GM18505 (cell line): Measurements from ENCODE around the gene MAP6.

Source experiments
- ATAC-seq: cut with Tn5 transposase; IDR thresholded peaks from one replicate; pipeline ENCODE4 v1.9.1; 2021; ENCODE audit not compliant: unreplicated experiment
- POLR2A ChIP-seq: IDR thresholded peaks from 4 replicates; pipeline ENCODE4 v1.6.1; 2011; ENCODE audit warnings: borderline replicate concordance; ENCODE audit not compliant: insufficient read depth, insufficient read length; ENCODE audit errors: extremely low read depth

The MAP6 gene

GRCh38 chr11:75654314-75654713 is 14.5 kb downstream of the MAP6 start:
- no peak for TF ChIP-seq POLR2A
- ATAC-seq: no peak

GRCh38 chr11:75653532-75653931 is 15.3 kb downstream of the MAP6 start:
- ATAC-seq: no peak
- no peak for TF ChIP-seq POLR2A

GRCh38 chr11:75652936-75653335 is 15.9 kb downstream of the MAP6 start:
- TF ChIP-seq POLR2A: no peak
- ATAC-seq: no peak

- no peak for TF ChIP-seq POLR2A
- ATAC-seq: no peak
Measured at GRCh38 chr11:75651218-75651617, 17.6 kb downstream of the MAP6 start.

- no peak for ATAC-seq
- TF ChIP-seq POLR2A: no peak
Measured at GRCh38 chr11:75650167-75650723, 18.6 kb downstream of the MAP6 start.

- ATAC-seq: no peak
- no peak for TF ChIP-seq POLR2A
Measured at GRCh38 chr11:75644946-75645345, 23.9 kb downstream of the MAP6 start.

GRCh38 chr11:75644370-75644769 is 24.5 kb downstream of the MAP6 start:
- TF ChIP-seq POLR2A: no peak
- ATAC-seq: no peak

- no peak for ATAC-seq
- no peak for TF ChIP-seq POLR2A
Measured at GRCh38 chr11:75642402-75643113, 26.3 kb downstream of the MAP6 start.

- peak; percentile 71 for ATAC-seq
- no peak for TF ChIP-seq POLR2A
Measured at GRCh38 chr11:75639762-75640181, 29.1 kb downstream of the MAP6 start.

GRCh38 chr11:75637998-75638397 is 30.8 kb downstream of the MAP6 start:
- no peak for TF ChIP-seq POLR2A
- ATAC-seq: no peak

GRCh38 chr11:75635066-75635862 is 33.6 kb downstream of the MAP6 start:
- ATAC-seq: no peak
- no peak for TF ChIP-seq POLR2A

- no peak for ATAC-seq
- TF ChIP-seq POLR2A: no peak
Measured at GRCh38 chr11:75633409-75634066, 35.3 kb downstream of the MAP6 start.

- TF ChIP-seq POLR2A: no peak
- ATAC-seq: no peak
Measured at GRCh38 chr11:75632962-75633361, 35.9 kb downstream of the MAP6 start.

GRCh38 chr11:75632450-75632849 is 36.4 kb downstream of the MAP6 start:
- ATAC-seq: no peak
- no peak for TF ChIP-seq POLR2A

GRCh38 chr11:75631086-75631730 is 37.6 kb downstream of the MAP6 start:
- no peak for ATAC-seq
- no peak for TF ChIP-seq POLR2A
